ENCODE data around the gene CUX1.

Gene CUX1

GRCh38 chr7:101945034-101945758, 127.8 kb downstream of the CUX1 start:
- no peak overlapping the region for H3K27ac ChIP-seq (replicated peaks)
- no peak overlapping the region for H3K4me3 ChIP-seq (replicated peaks; ENCODE audit: insufficient read depth, low read length)
- H3K27me3 ChIP-seq (ENCODE audit: insufficient read depth, poor library complexity, severe bottlenecking), result no peaks in the 10 kb centered on the region
- no peak for TF ChIP-seq SPI1 (IDR thresholded peaks at IDR 0.05; ENCODE audit: borderline replicate concordance, low read depth)
- TF ChIP-seq, protein P1, sequence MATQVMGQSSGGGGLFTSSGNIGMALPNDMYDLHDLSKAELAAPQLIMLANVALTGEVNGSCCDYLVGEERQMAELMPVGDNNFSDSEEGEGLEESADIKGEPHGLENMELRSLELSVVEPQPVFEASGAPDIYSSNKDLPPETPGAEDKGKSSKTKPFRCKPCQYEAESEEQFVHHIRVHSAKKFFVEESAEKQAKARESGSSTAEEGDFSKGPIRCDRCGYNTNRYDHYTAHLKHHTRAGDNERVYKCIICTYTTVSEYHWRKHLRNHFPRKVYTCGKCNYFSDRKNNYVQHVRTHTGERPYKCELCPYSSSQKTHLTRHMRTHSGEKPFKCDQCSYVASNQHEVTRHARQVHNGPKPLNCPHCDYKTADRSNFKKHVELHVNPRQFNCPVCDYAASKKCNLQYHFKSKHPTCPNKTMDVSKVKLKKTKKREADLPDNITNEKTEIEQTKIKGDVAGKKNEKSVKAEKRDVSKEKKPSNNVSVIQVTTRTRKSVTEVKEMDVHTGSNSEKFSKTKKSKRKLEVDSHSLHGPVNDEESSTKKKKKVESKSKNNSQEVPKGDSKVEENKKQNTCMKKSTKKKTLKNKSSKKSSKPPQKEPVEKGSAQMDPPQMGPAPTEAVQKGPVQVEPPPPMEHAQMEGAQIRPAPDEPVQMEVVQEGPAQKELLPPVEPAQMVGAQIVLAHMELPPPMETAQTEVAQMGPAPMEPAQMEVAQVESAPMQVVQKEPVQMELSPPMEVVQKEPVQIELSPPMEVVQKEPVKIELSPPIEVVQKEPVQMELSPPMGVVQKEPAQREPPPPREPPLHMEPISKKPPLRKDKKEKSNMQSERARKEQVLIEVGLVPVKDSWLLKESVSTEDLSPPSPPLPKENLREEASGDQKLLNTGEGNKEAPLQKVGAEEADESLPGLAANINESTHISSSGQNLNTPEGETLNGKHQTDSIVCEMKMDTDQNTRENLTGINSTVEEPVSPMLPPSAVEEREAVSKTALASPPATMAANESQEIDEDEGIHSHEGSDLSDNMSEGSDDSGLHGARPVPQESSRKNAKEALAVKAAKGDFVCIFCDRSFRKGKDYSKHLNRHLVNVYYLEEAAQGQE (IDR thresholded peaks at IDR 0.05; ENCODE audit: insufficient replicate concordance, low read depth), result no peak
- no peak for TF ChIP-seq POLR2AphosphoS5 (IDR thresholded peaks at IDR 0.05; ENCODE audit: low read depth)
- TF ChIP-seq, protein P2, sequence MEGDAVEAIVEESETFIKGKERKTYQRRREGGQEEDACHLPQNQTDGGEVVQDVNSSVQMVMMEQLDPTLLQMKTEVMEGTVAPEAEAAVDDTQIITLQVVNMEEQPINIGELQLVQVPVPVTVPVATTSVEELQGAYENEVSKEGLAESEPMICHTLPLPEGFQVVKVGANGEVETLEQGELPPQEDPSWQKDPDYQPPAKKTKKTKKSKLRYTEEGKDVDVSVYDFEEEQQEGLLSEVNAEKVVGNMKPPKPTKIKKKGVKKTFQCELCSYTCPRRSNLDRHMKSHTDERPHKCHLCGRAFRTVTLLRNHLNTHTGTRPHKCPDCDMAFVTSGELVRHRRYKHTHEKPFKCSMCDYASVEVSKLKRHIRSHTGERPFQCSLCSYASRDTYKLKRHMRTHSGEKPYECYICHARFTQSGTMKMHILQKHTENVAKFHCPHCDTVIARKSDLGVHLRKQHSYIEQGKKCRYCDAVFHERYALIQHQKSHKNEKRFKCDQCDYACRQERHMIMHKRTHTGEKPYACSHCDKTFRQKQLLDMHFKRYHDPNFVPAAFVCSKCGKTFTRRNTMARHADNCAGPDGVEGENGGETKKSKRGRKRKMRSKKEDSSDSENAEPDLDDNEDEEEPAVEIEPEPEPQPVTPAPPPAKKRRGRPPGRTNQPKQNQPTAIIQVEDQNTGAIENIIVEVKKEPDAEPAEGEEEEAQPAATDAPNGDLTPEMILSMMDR (IDR thresholded peaks at IDR 0.05; ENCODE audit: insufficient read depth, low read length), result no peak
- TF ChIP-seq GABPA (IDR thresholded peaks at IDR 0.05; ENCODE audit: low read depth), result no peak
- no peak for DNase-seq (ENCODE audit: low read depth in 1 of 2, low spot score in 1 of 2)

GRCh38 chr7:101947899-101948298, 130.5 kb downstream of the CUX1 start:
- no peaks in the 10 kb centered on the region for H3K27me3 ChIP-seq (ENCODE audit: insufficient read depth, poor library complexity, severe bottlenecking)
- no peak overlapping the region for H3K4me3 ChIP-seq (replicated peaks; ENCODE audit: insufficient read depth, low read length)
- H3K27ac ChIP-seq (replicated peaks), result no peak overlapping the region
- TF ChIP-seq GABPA (IDR thresholded peaks at IDR 0.05; ENCODE audit: low read depth) (no peak), SPI1 (IDR thresholded peaks at IDR 0.05; ENCODE audit: borderline replicate concordance, low read depth) (no peak), POLR2AphosphoS5 (IDR thresholded peaks at IDR 0.05; ENCODE audit: low read depth) (no peak)
- TF ChIP-seq, protein P2 (IDR thresholded peaks at IDR 0.05; ENCODE audit: insufficient read depth, low read length), result no peak
- TF ChIP-seq, protein P1 (IDR thresholded peaks at IDR 0.05; ENCODE audit: insufficient replicate concordance, low read depth), result no peak
- DNase-seq (ENCODE audit: low read depth in 1 of 2, low spot score in 1 of 2), result no peak

DNA sequence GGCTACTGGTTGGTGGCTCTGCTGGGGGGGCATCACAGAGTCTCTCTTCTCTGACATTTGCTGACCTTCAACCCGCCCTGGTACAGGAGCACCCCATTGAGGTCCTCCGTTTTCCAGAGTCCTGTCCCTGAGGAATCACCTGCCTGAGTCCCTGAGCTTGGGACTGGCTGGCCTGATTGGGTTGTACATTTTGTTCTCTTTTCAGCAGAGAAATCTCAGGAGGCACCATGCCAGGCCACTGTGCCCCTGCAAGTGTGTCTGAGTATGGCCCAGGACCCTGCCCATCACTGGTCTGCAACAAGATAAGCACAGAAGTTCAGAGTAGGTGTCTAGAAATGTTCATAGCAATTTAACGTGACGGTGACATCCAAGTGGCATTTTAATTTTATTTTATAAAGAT, 131.2 kb downstream of the CUX1 start:
- TF ChIP-seq, protein P2 (IDR thresholded peaks at IDR 0.05; ENCODE audit: insufficient read depth, low read length), result no peak
- DNase-seq (ENCODE audit: low read depth in 1 of 2, low spot score in 1 of 2), result no peak
- Histone ChIP-seq H3K27ac (replicated peaks) (no peak overlapping the region), H3K27me3 (ENCODE audit: insufficient read depth, poor library complexity, severe bottlenecking) (no peaks in the 10 kb centered on the region), H3K4me3 (replicated peaks; ENCODE audit: insufficient read depth, low read length) (no peak overlapping the region)

Measured in HL-60 (cell line).